HepG2 (cell line): ENCODE results near the gene SIK3. TPM values are rescaled to one million over a fixed set of nuclear protein-coding genes. Genes with fewer than 3 reads are reported as not detected.

ENCODE experiments used
- CHD2 ChIP-seq: IDR thresholded peaks from 2 replicates; pipeline ENCODE4 v1.6.1; 2011; ENCODE audit warnings: low read depth, low read length, improper control_type of control experiment
- FOSL1 ChIP-seq: sonication (generic); formaldehyde crosslinking; IDR thresholded peaks from 2 replicates; pipeline ENCODE4 v1.9.0; 2021; ENCODE audit warnings: missing genetic modification reagents, borderline replicate concordance
- GATAD1 ChIP-seq: IDR thresholded peaks from 2 replicates; pipeline ENCODE4 v1.6.1; 2016; ENCODE audit warnings: missing genetic modification reagents, missing compliant biosample characterization
- HDAC6 ChIP-seq: fragments of 200-600 bp; sonication (generic); IDR thresholded peaks from 2 replicates; pipeline ENCODE4 v1.7.0; 2017; ENCODE audit warnings: mild to moderate bottlenecking, antibody characterized with exemption, low read length, low read depth
- HMGXB4 ChIP-seq, 2 experiments: sonication (generic) in 1 of 2; formaldehyde crosslinking in 1 of 2; IDR thresholded peaks; 2 replicates each; pipeline versions ENCODE4 v1.4.0 to v1.6.1; 2018 to 2020; ENCODE audit warnings: missing genetic modification reagents in 2 of 2, borderline replicate concordance in 1 of 2, low read depth in 1 of 2, mild to moderate bottlenecking in 1 of 2, missing biosample characterization in 1 of 2
- KDM3A ChIP-seq: IDR thresholded peaks from 2 replicates; pipeline ENCODE4 v1.6.1; 2018; ENCODE audit warnings: low read depth, missing compliant biosample characterization
- MBD4 ChIP-seq: IDR thresholded peaks from 2 replicates; pipeline ENCODE4 v1.6.1; 2012; ENCODE audit warnings: low read length, inconsistent platforms, borderline replicate concordance
- NONO ChIP-seq, 2 experiments: fragments of 450-650 bp in 1 of 2; sonication (generic) in 1 of 2; formaldehyde crosslinking in 1 of 2; IDR thresholded peaks in 1 of 2; conservative IDR thresholded peaks in 1 of 2; 2 replicates each; pipeline versions ENCODE4 v1.6.1 to v1.8.0; 2017 to 2022; ENCODE audit warnings: mild to moderate bottlenecking in 1 of 2, missing genetic modification reagents in 1 of 2, moderate library complexity in 1 of 2
- PCBP1 ChIP-seq: fragments of 200-400 bp; formaldehyde crosslinking; IDR thresholded peaks from 2 replicates; pipeline ENCODE4 v1.6.1; 2017; ENCODE audit warnings: mild to moderate bottlenecking, low read depth, low read length, borderline replicate concordance
- REXO4 ChIP-seq: sonication (generic); formaldehyde crosslinking; IDR thresholded peaks from 2 replicates; pipeline ENCODE4 v1.8.0; 2022; ENCODE audit warnings: missing genetic modification reagents, mild to moderate bottlenecking, borderline replicate concordance
- RXRA ChIP-seq: sonication (generic); formaldehyde crosslinking; IDR thresholded peaks from 2 replicates; pipeline ENCODE4 v1.5.1; 2020; ENCODE audit warnings: missing genetic modification reagents
- SMAD3 ChIP-seq: sonication (generic); formaldehyde crosslinking; IDR thresholded peaks from 2 replicates; pipeline ENCODE4 v1.4.0; 2020; ENCODE audit warnings: missing genetic modification reagents
- SUZ12 ChIP-seq: fragments of 150-350 bp; IDR thresholded peaks from 2 replicates; pipeline ENCODE4 v1.6.1; 2014; ENCODE audit warnings: low read depth, low read length
- TFE3 ChIP-seq: IDR thresholded peaks from 2 replicates; pipeline ENCODE4 v1.6.1; 2016
- UBTF ChIP-seq: sonication (generic); formaldehyde crosslinking; IDR thresholded peaks from 2 replicates; pipeline ENCODE4 v1.4.0; 2020; ENCODE audit warnings: mild to moderate bottlenecking, missing genetic modification reagents
- ZNF274 ChIP-seq: sonication (generic); formaldehyde crosslinking; IDR thresholded peaks from 2 replicates; pipeline ENCODE4 v1.5.1; 2020; ENCODE audit warnings: mild to moderate bottlenecking, missing genetic modification reagents
- ZNF33A ChIP-seq: sonication (generic); formaldehyde crosslinking; IDR thresholded peaks from 2 replicates; pipeline ENCODE4 v1.5.1; 2020; ENCODE audit warnings: missing genetic modification reagents, mild to moderate bottlenecking, moderate library complexity, borderline replicate concordance
- ZNF343 ChIP-seq: sonication (generic); formaldehyde crosslinking; IDR thresholded peaks from 2 replicates; pipeline ENCODE4 v1.4.0; 2020; ENCODE audit warnings: mild to moderate bottlenecking, missing genetic modification reagents
- ZNF577 ChIP-seq: sonication (generic); formaldehyde crosslinking; IDR thresholded peaks from 2 replicates; pipeline ENCODE4 v1.4.0; 2020; ENCODE audit warnings: mild to moderate bottlenecking, low read depth, missing genetic modification reagents, borderline replicate concordance
- ZNF704 ChIP-seq: sonication (generic); formaldehyde crosslinking; IDR thresholded peaks from 2 replicates; pipeline ENCODE4 v1.8.1; 2023; ENCODE audit warnings: mild to moderate bottlenecking, inconsistent platforms, moderate library complexity, missing genetic modification reagents, borderline replicate concordance
- ZNF749 ChIP-seq: sonication (generic); formaldehyde crosslinking; IDR thresholded peaks from 2 replicates; pipeline ENCODE4 v1.8.0; 2022; ENCODE audit warnings: mild to moderate bottlenecking, missing genetic modification reagents, moderate library complexity, borderline replicate concordance
- ZNF777 ChIP-seq: sonication (generic); formaldehyde crosslinking; IDR thresholded peaks from 2 replicates; pipeline ENCODE4 v1.4.0; 2020; ENCODE audit warnings: missing genetic modification reagents
- ZNF891 ChIP-seq: sonication (generic); formaldehyde crosslinking; IDR thresholded peaks from 2 replicates; pipeline ENCODE4 v1.5.0; 2020; ENCODE audit warnings: mild to moderate bottlenecking, missing genetic modification reagents
- polyA plus RNA-seq, 8 experiments: library from polyadenylated mRNA; depleted of rRNA in 3 of 8; stranded (reverse) in 7 of 8; unstranded in 1 of 8; fragments of >200 nt; fragmentation: Illumina TruSeq in 4 of 8; extraction: Trizol in 4 of 8; gene quantifications; 2 replicates each; pipeline versions ENCODE4 v1.2.1 to v1.2.3, GENCODE V29; 2011 to 2016; ENCODE audit warnings: low read depth in 4 of 8, missing spikeins in 1 of 8, mixed read lengths in 1 of 8; ENCODE audit not compliant: insufficient read depth in 1 of 8
- total RNA-seq, 5 experiments: library from RNA; depleted of rRNA; stranded (reverse); fragments of >200 nt; fragmentation: Illumina TruSeq; extraction: Trizol; gene quantifications; 2 replicates each; pipeline ENCODE4 v1.2.3, GENCODE V29; 2016; ENCODE audit warnings: low read depth in 1 of 5

The SIK3 gene
- total and polyA plus RNA-seq, 2 of the 13 experiments (the other 11 are each of a cell fraction or from before 2014, with no cell fraction given), result 5.7 to 9.8 TPM

GRCh38 chr11:116826751-116827431 is 271.3 kb downstream of the SIK3 start (continued):
- TF ChIP-seq TFE3 (peak; percentile 83), SMAD3 (CRISPR knock-in tag) (no peak; the same call in 1 of the 2 replicates), ZNF577 (CRISPR knock-in tag) (no peak), ZNF777 (CRISPR knock-in tag) (peak; percentile 59), PCBP1 (no peak), RXRA (CRISPR knock-in tag) (peak; percentile 96), ZNF749 (CRISPR knock-in tag) (peak; percentile 83), NONO (IDR thresholded peaks at IDR 0.05) (no peak), NONO (CRISPR knock-in tag; conservative IDR thresholded peaks at IDR 0.05) (peak; percentile 92), CHD2 (no peak), ZNF704 (0 out of 2 replicates have a peak, but pooled peaks have one; percentile 89), ZNF33A (CRISPR knock-in tag) (no peak), UBTF (CRISPR knock-in tag) (peak; percentile 72), FOSL1 (no peak), REXO4 (CRISPR knock-in tag) (no peak), MBD4 (no peak), ZNF343 (CRISPR knock-in tag) (no peak; the same call in 1 of the 2 replicates), ZNF891 (CRISPR knock-in tag) (no peak), HDAC6 (no peak), SUZ12 (no peak), GATAD1 (peak; percentile 80; the same call in 1 of the 2 replicates), HMGXB4 (CRISPR knock-in tag; IDR thresholded peaks at IDR 0.05; ENCODE audit: borderline replicate concordance in 1 of 2, low read depth in 1 of 2) (peak; percentile 51 to 66; a peak in 3 of 4 replicates), ZNF274 (peak; percentile 77; the same call in 1 of the 2 replicates), KDM3A (CRISPR knock-in tag) (peak; percentile 23; the same call in 1 of the 2 replicates)
